SU-DHL-6 (cell line): ENCODE results near the gene UBE2D2.
"Not testable (repeated sequence)": the region's sequence is repeated elsewhere in the genome, so short reads cannot be mapped to it uniquely, and the experiment has no call there.

Source experiments
- H2AFZ ChIP-seq: fragments of 200-600 bp; sonication (generic); 2 replicates; pipeline ENCODE4 v1.6.1; 2014; ENCODE audit warnings: low read depth, mild to moderate bottlenecking, moderate library complexity, mixed read lengths, antibody characterized with exemption, low read length; ENCODE audit not compliant: severe bottlenecking
- H3F3A ChIP-seq: fragments of 200-600 bp; shearing (Covaris generic); 2 replicates; pipeline ENCODE4 v1.6.0; 2016; ENCODE audit warnings: antibody characterized with exemption, mild to moderate bottlenecking; ENCODE audit not compliant: insufficient read depth
- H3K27ac ChIP-seq: fragments of 200-600 bp; sonication (generic); 2 replicates; pipeline ENCODE4 v1.5.1; 2016; ENCODE audit warnings: low read depth, mild to moderate bottlenecking, low read length, moderate library complexity, mixed read lengths
- H3K27me3 ChIP-seq: fragments of 200-600 bp; sonication (generic), shearing (Covaris generic); 2 replicates; pipeline ENCODE4 v1.6.0; 2014; ENCODE audit warnings: mild to moderate bottlenecking, low read length
- H3K36me3 ChIP-seq: fragments of 200-600 bp; sonication (generic); 2 replicates; pipeline ENCODE4 v1.6.1; 2014; ENCODE audit warnings: mild to moderate bottlenecking, low read length, mixed read lengths
- H3K4me2 ChIP-seq: fragments of 300-600, 200-600 bp; shearing (Covaris generic), sonication (generic); 2 replicates; pipeline ENCODE4 v1.6.0; 2014; ENCODE audit warnings: low read length, low read depth, mild to moderate bottlenecking; ENCODE audit not compliant: poor library complexity, severe bottlenecking
- H3K4me3 ChIP-seq: fragments of 200-600 bp; sonication (generic); 2 replicates; pipeline ENCODE4 v1.5.1; 2014; ENCODE audit warnings: antibody characterized with exemption, low read length, mild to moderate bottlenecking, mixed read lengths; ENCODE audit not compliant: insufficient read depth, poor library complexity, severe bottlenecking
- H3K79me2 ChIP-seq: fragments of 200-600 bp; sonication (generic); 2 replicates; pipeline ENCODE4 v1.6.1; 2014; ENCODE audit warnings: mild to moderate bottlenecking, low read length, moderate library complexity; ENCODE audit not compliant: insufficient read depth
- H3K9ac ChIP-seq: fragments of 200-600 bp; sonication (generic); 2 replicates; pipeline ENCODE4 v1.7.0; 2014; ENCODE audit warnings: mild to moderate bottlenecking, low read length
- H3K9me2 ChIP-seq: fragments of 200-600 bp; sonication (generic); replicated peaks from 2 replicates; pipeline ENCODE4 v1.6.1; 2014; ENCODE audit warnings: low read length; ENCODE audit not compliant: insufficient read depth
- H3K9me3 ChIP-seq: fragments of 200-600 bp; sonication (generic); 2 replicates; pipeline ENCODE4 v1.6.1; 2014; ENCODE audit warnings: low read length, mixed read lengths; ENCODE audit not compliant: insufficient read depth
- H4K20me1 ChIP-seq: fragments of 200-600 bp; sonication (generic); 2 replicates; pipeline ENCODE4 v1.6.1; 2014; ENCODE audit warnings: low read depth, mild to moderate bottlenecking, antibody characterized with exemption, low read length, moderate library complexity, mixed read lengths
- CTCF ChIP-seq: fragments of 200-600 bp; sonication (generic); IDR thresholded peaks from one replicate; pipeline ENCODE4 v1.5.1; 2017; ENCODE audit warnings: antibody characterized with exemption, mild to moderate bottlenecking, low read length, moderate library complexity; ENCODE audit not compliant: insufficient read depth, poor library complexity, severe bottlenecking
- EZH2phosphoT487 ChIP-seq: fragments of 200-600 bp; sonication (generic), shearing (Covaris generic); conservative IDR thresholded peaks from 2 replicates; pipeline ENCODE4 v1.6.1; 2018; ENCODE audit warnings: mild to moderate bottlenecking, antibody characterized with exemption, low read length, moderate library complexity, mixed read lengths

UBE2D2 gene

GRCh38 chr5:139523635-139524445, 37.3 kb upstream of the UBE2D2 start:
- H3K9me3 ChIP-seq = no peaks in the 10 kb centered on the region
- no peak overlapping the region for H2AFZ ChIP-seq
- H3K4me3 ChIP-seq = no peak overlapping the region
- H3K27me3 ChIP-seq = no peaks in the 10 kb centered on the region
- no peak overlapping the region for H3K27ac ChIP-seq
- no peak overlapping the region for H3K9ac ChIP-seq
- H4K20me1 ChIP-seq = no peaks in the 10 kb centered on the region
- H3K79me2 ChIP-seq = no peaks in the 10 kb centered on the region
- H3K9me2 ChIP-seq = no peaks in the 10 kb centered on the region
- TF ChIP-seq CTCF (no peak), EZH2phosphoT487 (no peak)
- H3K36me3 ChIP-seq = no peaks in the 10 kb centered on the region
- no peaks in the 10 kb centered on the region for H3F3A ChIP-seq
- no peak overlapping the region for H3K4me2 ChIP-seq

GRCh38 chr5:139524446-139524845, 36.7 kb upstream of the UBE2D2 start:
- Histone ChIP-seq H4K20me1 (no peaks in the 10 kb centered on the region), H3K36me3 (no peaks in the 10 kb centered on the region), H3K9me3 (no peaks in the 10 kb centered on the region), H3K4me2 (no peak overlapping the region), H3F3A (no peaks in the 10 kb centered on the region), H3K9me2 (no peaks in the 10 kb centered on the region), H3K27me3 (no peaks in the 10 kb centered on the region), H2AFZ (no peak overlapping the region), H3K79me2 (no peaks in the 10 kb centered on the region), H3K9ac (no peak overlapping the region), H3K27ac (no peak overlapping the region), H3K4me3 (no peak overlapping the region)
- no peak for TF ChIP-seq CTCF
- TF ChIP-seq EZH2phosphoT487 = no peak

GRCh38 chr5:139524940-139525585, 36.1 kb upstream of the UBE2D2 start:
- Histone ChIP-seq H3K9ac (no peak overlapping the region), H3K36me3 (no peaks in the 10 kb centered on the region), H2AFZ (no peak overlapping the region), H3K9me2 (no peaks in the 10 kb centered on the region), H3F3A (no peaks in the 10 kb centered on the region), H3K4me2 (no peak overlapping the region), H3K9me3 (no peaks in the 10 kb centered on the region), H3K79me2 (no peaks in the 10 kb centered on the region), H4K20me1 (no peaks in the 10 kb centered on the region), H3K4me3 (no peak overlapping the region), H3K27me3 (no peaks in the 10 kb centered on the region), H3K27ac (no peak overlapping the region)
- no peak for TF ChIP-seq CTCF
- no peak for TF ChIP-seq EZH2phosphoT487

GRCh38 chr5:139525586-139526308, 35.4 kb upstream of the UBE2D2 start:
- H3K9me2 ChIP-seq, H3K79me2 ChIP-seq, H3K27me3 ChIP-seq, H3F3A ChIP-seq, H3K9me3 ChIP-seq, H3K27ac ChIP-seq, H3K36me3 ChIP-seq, H3K4me2 ChIP-seq, H2AFZ ChIP-seq, H3K4me3 ChIP-seq, H4K20me1 ChIP-seq, H3K9ac ChIP-seq: not testable (repeated sequence)

- not testable (repeated sequence) for H3K79me2 ChIP-seq, H2AFZ ChIP-seq, H3K27ac ChIP-seq, H3K36me3 ChIP-seq, H4K20me1 ChIP-seq, H3K4me2 ChIP-seq, H3K9ac ChIP-seq, H3K27me3 ChIP-seq, H3K9me2 ChIP-seq, H3K9me3 ChIP-seq, H3K4me3 ChIP-seq, H3F3A ChIP-seq
Measured at GRCh38 chr5:139526309-139527089, 34.6 kb upstream of the UBE2D2 start.
